Suprapubic skin (tissue), 4 donors: ENCODE data around the gene ATP6AP1.

ENCODE experiments used
- POLR2A ChIP-seq, 2 donors: fragments of 450-650 bp; IDR thresholded peaks; one replicate each; pipeline ENCODE4 v1.6.1; 2017; ENCODE audit warnings: antibody characterized with exemption in 2 of 2, mild to moderate bottlenecking in 2 of 2, moderate library complexity in 2 of 2
- POLR2AphosphoS5 ChIP-seq, 3 donors: sonication (generic); formaldehyde crosslinking; IDR thresholded peaks; one replicate each; pipeline ENCODE4 v1.6.1; 2017; ENCODE audit warnings: antibody characterized with exemption in 3 of 3
- TF ChIP-seq, protein P1 (sequence below), 2 donors: fragments of 200-600 bp in 1 of 2; fragments of 450-650 bp in 1 of 2; sonication (generic) in 1 of 2; IDR thresholded peaks; one replicate each; pipeline ENCODE4 v1.5.1; 2016 to 2019; ENCODE audit warnings: antibody characterized with exemption in 2 of 2, mild to moderate bottlenecking in 1 of 2, moderate library complexity in 1 of 2

DNA sequence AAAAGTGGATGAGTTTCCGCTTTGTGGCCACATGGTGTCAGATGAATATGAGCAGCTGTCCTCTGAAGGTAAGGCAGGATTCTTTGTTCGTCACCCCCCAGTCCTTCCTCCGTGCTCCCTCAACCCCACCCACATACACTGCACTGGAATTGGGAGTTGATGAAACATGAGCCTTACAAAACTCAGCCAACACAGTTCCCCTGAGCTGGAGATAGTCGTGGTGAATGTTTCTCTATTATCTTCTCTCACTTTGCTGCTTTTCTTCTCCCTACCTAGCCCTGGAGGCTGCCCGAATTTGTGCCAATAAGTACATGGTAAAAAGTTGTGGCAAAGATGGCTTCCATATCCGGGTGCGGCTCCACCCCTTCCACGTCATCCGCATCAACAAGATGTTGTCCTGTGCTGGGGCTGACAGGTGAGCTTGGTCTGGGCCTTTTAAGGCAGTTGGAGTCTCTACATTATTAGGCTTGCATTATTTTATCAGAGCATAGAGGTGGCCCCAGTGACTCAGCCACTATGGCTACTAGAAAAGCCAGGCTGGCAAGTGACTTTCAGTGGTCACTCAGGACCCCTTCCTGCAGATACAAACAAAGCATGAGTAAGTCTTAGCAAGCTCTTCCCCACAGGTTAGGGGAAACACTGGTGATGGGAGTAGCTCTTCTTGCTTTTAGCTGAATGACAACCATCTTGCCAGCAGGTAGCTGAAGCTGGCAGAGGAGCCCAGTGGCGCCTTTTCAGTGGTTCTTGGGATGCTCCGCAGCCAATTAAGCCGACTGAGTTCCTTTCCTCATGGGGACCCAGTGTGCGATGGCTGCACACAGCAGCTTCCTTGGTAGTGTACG, 28.7 kb upstream of the ATP6AP1 start:
- TF ChIP-seq POLR2A (IDR thresholded peaks at IDR 0.05) (no peak), POLR2AphosphoS5 (IDR thresholded peaks at IDR 0.05) (no peak)
- TF ChIP-seq, protein P1, sequence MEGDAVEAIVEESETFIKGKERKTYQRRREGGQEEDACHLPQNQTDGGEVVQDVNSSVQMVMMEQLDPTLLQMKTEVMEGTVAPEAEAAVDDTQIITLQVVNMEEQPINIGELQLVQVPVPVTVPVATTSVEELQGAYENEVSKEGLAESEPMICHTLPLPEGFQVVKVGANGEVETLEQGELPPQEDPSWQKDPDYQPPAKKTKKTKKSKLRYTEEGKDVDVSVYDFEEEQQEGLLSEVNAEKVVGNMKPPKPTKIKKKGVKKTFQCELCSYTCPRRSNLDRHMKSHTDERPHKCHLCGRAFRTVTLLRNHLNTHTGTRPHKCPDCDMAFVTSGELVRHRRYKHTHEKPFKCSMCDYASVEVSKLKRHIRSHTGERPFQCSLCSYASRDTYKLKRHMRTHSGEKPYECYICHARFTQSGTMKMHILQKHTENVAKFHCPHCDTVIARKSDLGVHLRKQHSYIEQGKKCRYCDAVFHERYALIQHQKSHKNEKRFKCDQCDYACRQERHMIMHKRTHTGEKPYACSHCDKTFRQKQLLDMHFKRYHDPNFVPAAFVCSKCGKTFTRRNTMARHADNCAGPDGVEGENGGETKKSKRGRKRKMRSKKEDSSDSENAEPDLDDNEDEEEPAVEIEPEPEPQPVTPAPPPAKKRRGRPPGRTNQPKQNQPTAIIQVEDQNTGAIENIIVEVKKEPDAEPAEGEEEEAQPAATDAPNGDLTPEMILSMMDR (IDR thresholded peaks at IDR 0.05), result no peak
